NB4 (cell line): ENCODE measurements around the gene PTTG2.

Experiments
- POLR2A ChIP-seq: IDR thresholded peaks from 2 replicates; pipeline ENCODE4 v1.6.1; 2011; ENCODE audit warnings: mild to moderate bottlenecking; ENCODE audit not compliant: insufficient read length; ENCODE audit errors: extremely low read depth
- TF ChIP-seq, protein P1 (sequence below): IDR thresholded peaks from one replicate; pipeline ENCODE4 v1.5.1; 2012; ENCODE audit warnings: low read depth, low read length

DNA sequence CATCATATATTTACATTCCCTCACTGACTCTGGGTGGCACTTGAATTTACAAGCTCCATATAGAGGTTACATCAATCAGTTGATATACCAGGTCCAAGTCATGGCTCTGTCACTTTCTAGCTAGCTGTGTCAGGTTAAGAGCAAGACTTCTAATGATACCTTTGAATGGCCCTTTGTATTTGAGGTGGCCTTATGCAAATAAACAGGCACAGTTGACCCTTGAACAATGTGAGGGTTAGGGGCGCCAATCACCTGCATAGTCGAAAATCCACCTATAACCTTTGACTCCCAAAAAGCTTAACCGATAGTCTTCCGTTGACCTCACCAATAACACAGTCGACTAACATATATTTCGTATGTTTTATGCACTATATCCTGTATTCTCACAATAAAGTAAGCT, 1.3 kb upstream of the PTTG2 start:
- no peak for TF ChIP-seq POLR2A
- TF ChIP-seq, protein P1, sequence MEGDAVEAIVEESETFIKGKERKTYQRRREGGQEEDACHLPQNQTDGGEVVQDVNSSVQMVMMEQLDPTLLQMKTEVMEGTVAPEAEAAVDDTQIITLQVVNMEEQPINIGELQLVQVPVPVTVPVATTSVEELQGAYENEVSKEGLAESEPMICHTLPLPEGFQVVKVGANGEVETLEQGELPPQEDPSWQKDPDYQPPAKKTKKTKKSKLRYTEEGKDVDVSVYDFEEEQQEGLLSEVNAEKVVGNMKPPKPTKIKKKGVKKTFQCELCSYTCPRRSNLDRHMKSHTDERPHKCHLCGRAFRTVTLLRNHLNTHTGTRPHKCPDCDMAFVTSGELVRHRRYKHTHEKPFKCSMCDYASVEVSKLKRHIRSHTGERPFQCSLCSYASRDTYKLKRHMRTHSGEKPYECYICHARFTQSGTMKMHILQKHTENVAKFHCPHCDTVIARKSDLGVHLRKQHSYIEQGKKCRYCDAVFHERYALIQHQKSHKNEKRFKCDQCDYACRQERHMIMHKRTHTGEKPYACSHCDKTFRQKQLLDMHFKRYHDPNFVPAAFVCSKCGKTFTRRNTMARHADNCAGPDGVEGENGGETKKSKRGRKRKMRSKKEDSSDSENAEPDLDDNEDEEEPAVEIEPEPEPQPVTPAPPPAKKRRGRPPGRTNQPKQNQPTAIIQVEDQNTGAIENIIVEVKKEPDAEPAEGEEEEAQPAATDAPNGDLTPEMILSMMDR, result no peak
